Activated CD8-positive, alpha-beta memory T cell treated with anti-CD3 and anti-CD28 coated beads for 1 hour (primary cell): Measurements from ENCODE around the gene PPY.
A peak's percentile ranks its signal among the peaks of the same experiment; 100 is the strongest.
"Not testable (repeated sequence)": the region's sequence is repeated elsewhere in the genome, so short reads cannot be mapped to it uniquely, and the experiment has no call there.

Source experiments
- DNase-seq, 2 donors: peaks; one replicate each; pipeline ENCODE4 v3.0.0-alpha.2; 2020; ENCODE audit warnings: low read depth in 1 of 2; ENCODE audit errors: extremely low read depth in 1 of 2

PPY gene

DNA sequence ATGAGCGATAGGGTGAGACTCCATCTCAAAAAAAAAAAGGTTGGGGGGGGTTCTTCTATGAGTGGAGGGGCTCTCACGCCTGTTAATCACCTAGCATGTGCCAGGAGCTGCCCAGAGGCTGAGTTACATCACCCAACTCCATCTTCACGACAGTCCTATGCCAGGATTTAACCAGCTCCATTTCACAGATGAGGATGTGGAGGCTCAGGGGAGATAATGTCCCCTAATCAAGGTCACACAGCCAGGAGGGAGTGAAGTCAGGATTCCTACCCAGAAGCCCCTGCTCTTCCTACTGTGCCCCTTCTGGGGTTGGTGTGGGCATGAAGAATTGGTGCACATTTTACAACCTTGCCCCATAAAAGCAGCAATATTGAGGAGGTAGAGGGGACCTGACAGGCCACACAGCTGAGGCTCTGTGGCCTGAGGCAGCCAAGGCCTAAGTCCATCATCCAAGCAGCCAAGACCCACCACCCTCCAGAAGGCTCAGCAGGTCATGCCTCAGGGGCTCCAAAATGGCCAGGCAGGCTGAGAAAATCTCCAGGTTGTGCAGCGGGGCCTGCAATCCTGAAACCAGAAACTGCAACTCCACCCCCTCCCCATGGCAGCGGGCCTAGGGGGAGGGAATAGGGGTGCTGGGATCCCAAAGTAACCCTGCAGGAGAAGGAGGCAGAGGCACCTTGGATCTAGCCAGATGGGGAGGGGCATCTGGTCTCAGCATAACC, 6.9 kb downstream of the PPY start:
- DNase-seq, result no peak

- DNase-seq, result no peak
Observed at GRCh38 chr17:43932923-43933322, 9.4 kb downstream of the PPY start.

DNA sequence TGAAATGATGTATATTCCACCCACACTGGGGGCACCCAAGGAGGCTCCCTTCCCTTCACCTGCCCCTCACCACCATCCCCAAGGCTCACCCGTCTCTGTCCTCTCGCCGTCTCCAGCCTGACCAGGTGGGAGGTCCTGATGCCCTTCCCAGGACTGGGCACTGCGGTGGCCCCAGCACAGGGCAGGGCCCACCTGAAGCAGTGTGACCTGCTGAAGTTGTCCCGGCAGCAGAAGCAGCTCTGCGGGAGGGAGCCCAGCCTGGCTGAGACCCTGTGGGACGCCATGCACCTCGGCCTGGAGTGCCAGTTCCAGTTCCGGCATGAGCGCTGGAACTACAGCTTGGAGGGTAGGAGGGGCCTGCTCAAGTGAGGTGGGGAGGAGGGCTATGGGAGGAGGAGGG, 9.9 kb downstream of the PPY start:
- DNase-seq, result no peak

DNA sequence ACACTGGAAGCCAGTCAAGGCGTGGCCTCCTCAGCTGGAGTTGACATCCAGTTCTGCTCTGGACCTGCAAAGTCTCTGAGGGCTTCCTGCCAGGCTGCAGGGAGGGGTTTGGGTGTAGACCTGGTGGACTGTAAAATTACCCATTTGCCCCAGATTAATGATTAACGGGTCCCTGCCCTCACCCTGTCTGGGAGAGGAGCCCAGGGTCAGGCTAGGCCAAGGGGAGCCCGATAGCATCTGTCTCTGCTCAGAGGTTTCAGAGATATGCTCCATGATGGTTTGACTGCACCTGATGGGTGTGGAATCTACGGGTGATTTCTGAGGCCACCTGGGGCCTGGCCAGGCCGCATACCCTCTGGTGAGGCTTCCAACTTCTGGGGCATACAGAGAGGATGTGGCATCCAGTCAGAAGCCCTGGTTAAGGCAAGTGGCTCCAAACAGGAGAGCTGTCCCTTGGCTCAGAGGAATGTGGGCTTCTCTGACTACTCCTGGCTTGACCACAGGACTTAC, 11.2 kb downstream of the PPY start:
- DNase-seq, result no peak

- DNase-seq, result no peak
Observed at GRCh38 chr17:43928609-43929008, 13.7 kb downstream of the PPY start.

- not testable (repeated sequence) for DNase-seq
Observed at GRCh38 chr17:43927929-43928328, 14.3 kb downstream of the PPY start.

- no peak for DNase-seq
Observed at GRCh38 chr17:43927060-43927864, 15.0 kb downstream of the PPY start.

DNA sequence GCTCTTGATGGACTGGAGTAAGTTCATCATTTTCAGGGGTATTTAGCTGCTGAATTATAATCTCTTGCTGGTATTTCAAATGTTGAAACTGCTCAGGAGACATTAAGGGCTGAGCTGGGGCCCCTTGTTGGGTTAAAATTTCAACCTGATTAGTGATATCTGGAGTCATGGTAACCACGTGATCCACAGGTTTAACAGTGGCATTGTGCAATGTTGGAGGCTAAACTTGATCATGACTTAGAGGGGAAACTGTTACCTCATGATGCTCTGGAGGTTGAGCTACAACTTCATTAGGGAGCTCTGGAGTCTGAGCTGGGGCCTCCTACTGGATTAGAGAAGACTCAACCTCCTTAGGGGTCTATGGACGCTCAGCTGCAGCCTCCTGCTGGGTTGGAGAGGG, 17.7 kb downstream of the PPY start:
- DNase-seq, result no peak

GRCh38 chr17:43920500-43921095, 21.7 kb downstream of the PPY start:
- DNase-seq, result no peak

- DNase-seq, result no peak
Observed at GRCh38 chr17:43918026-43918389, 24.3 kb downstream of the PPY start.

DNA sequence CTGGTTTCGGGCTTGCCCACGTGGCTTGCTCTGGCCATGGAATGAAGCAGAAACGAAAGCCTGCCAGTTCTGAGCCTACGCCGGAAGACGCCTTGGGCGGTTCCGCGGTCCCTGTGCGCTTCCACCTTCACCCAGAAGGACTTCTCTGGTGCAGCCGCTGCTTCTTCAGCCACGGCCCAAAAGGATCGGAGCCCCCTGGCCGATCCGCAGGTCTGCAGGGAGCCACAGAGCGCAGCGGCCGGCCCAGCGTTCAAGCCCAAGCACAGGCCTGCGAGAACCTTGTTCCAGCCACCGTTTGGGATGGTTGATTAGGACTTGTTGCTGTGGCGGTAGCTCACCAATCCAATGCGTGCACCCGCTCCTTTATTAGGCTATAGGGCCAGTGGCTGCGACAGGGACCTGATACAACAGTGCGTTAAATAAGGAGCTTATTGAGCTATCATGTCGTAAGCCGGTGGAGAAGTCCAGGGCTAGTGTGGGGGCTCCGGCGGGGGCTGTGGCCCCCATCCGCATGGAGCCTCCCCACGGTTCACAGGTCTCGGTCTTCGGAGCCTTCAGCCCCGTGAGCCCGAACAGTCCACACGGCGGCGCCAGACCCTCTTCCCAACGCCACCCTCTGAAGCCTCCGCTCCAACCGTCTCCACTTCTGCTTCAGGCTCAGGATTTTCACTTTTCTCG, 24.8 kb downstream of the PPY start:
- DNase-seq, result peak in 1 of 2 donors; percentile 34

- DNase-seq, result no peak
Observed at GRCh38 chr17:43917016-43917347, 25.3 kb downstream of the PPY start.

GRCh38 chr17:43916385-43916784, 25.9 kb downstream of the PPY start:
- no peak for DNase-seq

- DNase-seq, result no peak
Observed at GRCh38 chr17:43915559-43915958, 26.7 kb downstream of the PPY start.

GRCh38 chr17:43914451-43914850, 27.8 kb downstream of the PPY start:
- DNase-seq, result no peak

DNA sequence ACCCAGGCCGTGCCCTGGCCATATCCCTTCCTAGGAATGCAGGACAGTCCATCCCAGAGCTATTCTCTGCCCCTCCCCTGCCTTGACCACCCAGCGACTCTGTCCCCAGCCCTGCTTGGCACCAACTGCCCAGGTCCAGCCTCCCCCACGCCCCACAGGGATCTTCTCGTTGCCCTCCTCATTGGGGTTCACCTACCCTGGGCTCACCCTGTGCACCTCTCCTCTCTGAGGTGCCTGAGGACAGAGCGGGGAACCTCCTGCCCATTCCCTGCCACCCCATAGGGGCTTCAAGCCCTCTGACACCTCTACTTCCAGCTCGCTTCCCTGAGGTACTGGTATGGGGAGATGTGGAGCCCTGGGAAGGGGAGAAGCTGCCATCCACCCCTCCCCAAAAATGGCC, 28.7 kb downstream of the PPY start:
- no peak for DNase-seq

GRCh38 chr17:43912635-43913304, 29.5 kb downstream of the PPY start:
- DNase-seq, result no peak

DNA sequence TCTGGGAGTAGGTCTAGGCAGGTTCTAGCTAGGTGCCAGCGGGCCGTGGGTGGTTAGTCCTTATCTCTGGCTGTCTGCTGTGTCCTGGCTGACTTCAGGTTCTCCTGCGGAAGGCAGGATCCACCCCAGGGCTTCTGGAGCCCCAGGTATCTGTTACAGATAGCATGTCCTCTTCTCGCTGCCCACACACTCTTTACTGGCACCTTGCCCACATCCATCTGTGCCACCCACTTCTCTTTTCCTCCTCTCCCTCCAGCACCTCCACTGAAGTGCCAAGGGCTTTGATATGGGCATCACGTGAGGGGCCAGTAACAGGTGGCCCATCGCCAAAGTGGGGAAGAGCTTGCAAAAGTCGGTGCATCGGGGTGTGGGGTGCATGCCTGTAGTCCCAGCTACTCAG, 30.4 kb downstream of the PPY start:
- DNase-seq, result no peak

DNA sequence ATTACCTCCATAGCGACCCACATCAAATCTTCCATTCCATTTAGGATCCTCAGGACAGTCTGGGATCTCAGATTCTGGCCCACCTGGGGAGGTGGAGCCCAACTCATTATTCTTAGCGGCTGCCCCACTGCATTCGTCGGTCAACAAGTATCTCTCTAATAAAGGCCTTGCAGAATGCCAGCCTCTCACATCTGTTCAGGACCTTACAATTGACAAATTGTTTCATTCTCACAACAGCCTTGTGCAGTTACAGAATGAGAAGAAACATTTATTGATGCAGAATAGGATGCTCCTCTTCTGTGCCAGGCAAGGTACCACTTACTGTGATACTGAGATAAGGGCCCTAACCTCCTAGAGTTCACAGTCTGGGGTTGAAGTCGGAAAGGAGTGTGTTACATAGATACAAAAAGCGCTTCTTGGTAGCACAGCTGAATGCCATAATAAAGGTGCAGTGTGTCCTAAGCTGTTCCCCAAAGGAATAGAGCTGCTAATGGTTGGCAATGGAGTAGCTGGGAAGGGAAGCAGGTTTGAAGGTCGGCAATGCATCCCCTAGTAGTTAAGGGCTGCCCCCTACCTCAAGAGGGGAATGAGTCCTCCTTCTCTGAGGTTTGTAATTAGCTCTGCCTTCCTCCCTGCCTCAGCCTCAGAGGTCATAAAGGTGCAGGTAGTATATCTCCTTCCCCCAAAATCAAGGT, 32.6 kb downstream of the PPY start:
- no peak for DNase-seq

- DNase-seq, result no peak
Observed at GRCh38 chr17:43907998-43908721, 34.1 kb downstream of the PPY start.
